Measurements from ENCODE around the gene AMMECR1.

DNA sequence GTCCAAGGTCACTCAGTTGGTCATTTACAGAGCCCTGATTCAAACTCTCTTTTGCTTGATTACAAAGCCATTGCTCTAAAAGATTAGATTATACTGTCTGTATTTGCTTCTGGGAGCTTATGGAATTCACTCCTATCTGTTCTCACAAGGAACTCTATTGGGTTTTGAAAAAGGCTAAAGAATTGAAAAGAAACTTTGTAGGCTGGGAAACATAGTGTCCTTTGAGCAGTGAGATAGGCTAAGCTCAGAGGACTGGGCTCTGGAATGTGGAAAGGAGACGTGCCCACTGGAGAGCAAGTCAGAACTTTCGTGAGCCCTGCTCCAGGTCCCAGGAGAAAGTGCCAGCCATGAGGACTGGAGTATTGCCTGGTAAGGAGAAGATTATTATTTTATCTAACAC, 40.7 kb upstream of the AMMECR1 start, which contains the start of gene RTL9:
- TF ChIP-seq, protein P1, sequence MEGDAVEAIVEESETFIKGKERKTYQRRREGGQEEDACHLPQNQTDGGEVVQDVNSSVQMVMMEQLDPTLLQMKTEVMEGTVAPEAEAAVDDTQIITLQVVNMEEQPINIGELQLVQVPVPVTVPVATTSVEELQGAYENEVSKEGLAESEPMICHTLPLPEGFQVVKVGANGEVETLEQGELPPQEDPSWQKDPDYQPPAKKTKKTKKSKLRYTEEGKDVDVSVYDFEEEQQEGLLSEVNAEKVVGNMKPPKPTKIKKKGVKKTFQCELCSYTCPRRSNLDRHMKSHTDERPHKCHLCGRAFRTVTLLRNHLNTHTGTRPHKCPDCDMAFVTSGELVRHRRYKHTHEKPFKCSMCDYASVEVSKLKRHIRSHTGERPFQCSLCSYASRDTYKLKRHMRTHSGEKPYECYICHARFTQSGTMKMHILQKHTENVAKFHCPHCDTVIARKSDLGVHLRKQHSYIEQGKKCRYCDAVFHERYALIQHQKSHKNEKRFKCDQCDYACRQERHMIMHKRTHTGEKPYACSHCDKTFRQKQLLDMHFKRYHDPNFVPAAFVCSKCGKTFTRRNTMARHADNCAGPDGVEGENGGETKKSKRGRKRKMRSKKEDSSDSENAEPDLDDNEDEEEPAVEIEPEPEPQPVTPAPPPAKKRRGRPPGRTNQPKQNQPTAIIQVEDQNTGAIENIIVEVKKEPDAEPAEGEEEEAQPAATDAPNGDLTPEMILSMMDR (IDR thresholded peaks at IDR 0.05; ENCODE audit: low read length): no peak
- no peak for TF ChIP-seq EZH2 (IDR thresholded peaks at IDR 0.05; ENCODE audit: borderline replicate concordance, low read length)
